HCT116 (cell line): ENCODE measurements around the gene MESD.

ENCODE experiments used
- CEBPB ChIP-seq: IDR thresholded peaks from 2 replicates; pipeline ENCODE4 v1.6.1; 2012; ENCODE audit warnings: low read depth
- EZH2 ChIP-seq: fragments of 200-600 bp; sonication (generic); IDR thresholded peaks from 2 replicates; pipeline ENCODE4 v1.6.1; 2017; ENCODE audit warnings: antibody characterized with exemption, mixed run types
- EZH2phosphoT487 ChIP-seq: fragments of 200-600 bp; IDR thresholded peaks from 2 replicates; pipeline ENCODE4 v1.6.1; 2018; ENCODE audit warnings: antibody characterized with exemption, borderline replicate concordance
- JUND ChIP-seq: IDR thresholded peaks from 2 replicates; pipeline ENCODE4 v1.6.1; 2012
- POLR2A ChIP-seq: IDR thresholded peaks from 2 replicates; pipeline ENCODE4 v1.7.0; 2011; ENCODE audit warnings: borderline replicate concordance; ENCODE audit not compliant: insufficient read depth, insufficient read length; ENCODE audit errors: extremely low read depth
- POLR2AphosphoS5 ChIP-seq: IDR thresholded peaks from 2 replicates; pipeline ENCODE4 v1.6.1; 2011; ENCODE audit warnings: mild to moderate bottlenecking, low read depth, low read length, moderate library complexity
- RAD21 ChIP-seq: IDR thresholded peaks from 2 replicates; pipeline ENCODE4 v1.6.1; 2012; ENCODE audit warnings: low read depth, mild to moderate bottlenecking
- SIN3A ChIP-seq: IDR thresholded peaks from 2 replicates; pipeline ENCODE4 v1.6.1; 2012; ENCODE audit warnings: low read depth
- SP1 ChIP-seq: IDR thresholded peaks from 2 replicates; pipeline ENCODE4 v1.6.1; 2012; ENCODE audit warnings: low read depth
- TCF7L2 ChIP-seq: IDR thresholded peaks from 2 replicates; pipeline ENCODE4 v1.7.0; 2011; ENCODE audit warnings: borderline replicate concordance, inconsistent platforms; ENCODE audit not compliant: insufficient read depth, insufficient read length; ENCODE audit errors: extremely low read depth
- ZFX ChIP-seq: fragments of 450-650 bp; IDR thresholded peaks from 2 replicates; pipeline ENCODE4 v1.6.1; 2017
- TF ChIP-seq, protein P1 (sequence below), 3 experiments: fragments of 200-600 bp in 1 of 3; sonication (generic) in 1 of 3; IDR thresholded peaks in 2 of 3; conservative IDR thresholded peaks in 1 of 3; 2 replicates each; pipeline ENCODE4 v1.5.1; 2012 to 2017; ENCODE audit warnings: low read depth in 2 of 3, low read length in 2 of 3, antibody characterized with exemption in 1 of 3, borderline replicate concordance in 1 of 3, control low read depth in 1 of 3, mild to moderate bottlenecking in 1 of 3, mixed read lengths in 1 of 3, mixed run types in 1 of 3, moderate library complexity in 1 of 3; ENCODE audit not compliant: insufficient read depth in 1 of 3
- TF ChIP-seq, protein P2 (sequence below): IDR thresholded peaks from 2 replicates; pipeline ENCODE4 v1.6.1; 2012; ENCODE audit warnings: low read depth

DNA sequence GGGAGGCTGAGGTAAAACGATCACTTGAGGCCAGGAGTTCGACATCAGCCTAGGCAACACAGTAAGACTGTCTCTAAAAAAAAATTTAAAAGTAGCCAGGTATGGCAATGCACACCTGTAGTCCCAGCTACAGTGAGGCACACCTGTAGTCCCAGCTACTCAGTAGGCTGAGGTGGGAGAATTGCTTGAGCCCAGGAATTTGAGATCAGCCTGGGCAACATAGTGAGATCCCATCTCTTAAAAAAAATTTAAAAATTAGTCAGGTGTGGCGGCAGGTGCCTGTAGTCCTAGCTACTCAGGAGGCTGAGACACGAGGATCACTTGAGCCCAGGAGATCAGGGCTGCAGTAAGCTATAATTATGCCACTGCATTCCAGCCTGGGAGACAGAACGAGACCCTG lies 6.8 kb downstream of the MESD start:
- no peak for TF ChIP-seq JUND
- no peak for TF ChIP-seq ZFX
- TF ChIP-seq EZH2 = no peak
- TF ChIP-seq, protein P1, sequence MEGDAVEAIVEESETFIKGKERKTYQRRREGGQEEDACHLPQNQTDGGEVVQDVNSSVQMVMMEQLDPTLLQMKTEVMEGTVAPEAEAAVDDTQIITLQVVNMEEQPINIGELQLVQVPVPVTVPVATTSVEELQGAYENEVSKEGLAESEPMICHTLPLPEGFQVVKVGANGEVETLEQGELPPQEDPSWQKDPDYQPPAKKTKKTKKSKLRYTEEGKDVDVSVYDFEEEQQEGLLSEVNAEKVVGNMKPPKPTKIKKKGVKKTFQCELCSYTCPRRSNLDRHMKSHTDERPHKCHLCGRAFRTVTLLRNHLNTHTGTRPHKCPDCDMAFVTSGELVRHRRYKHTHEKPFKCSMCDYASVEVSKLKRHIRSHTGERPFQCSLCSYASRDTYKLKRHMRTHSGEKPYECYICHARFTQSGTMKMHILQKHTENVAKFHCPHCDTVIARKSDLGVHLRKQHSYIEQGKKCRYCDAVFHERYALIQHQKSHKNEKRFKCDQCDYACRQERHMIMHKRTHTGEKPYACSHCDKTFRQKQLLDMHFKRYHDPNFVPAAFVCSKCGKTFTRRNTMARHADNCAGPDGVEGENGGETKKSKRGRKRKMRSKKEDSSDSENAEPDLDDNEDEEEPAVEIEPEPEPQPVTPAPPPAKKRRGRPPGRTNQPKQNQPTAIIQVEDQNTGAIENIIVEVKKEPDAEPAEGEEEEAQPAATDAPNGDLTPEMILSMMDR (IDR thresholded peaks at IDR 0.05 in 2 of 3, conservative IDR thresholded peaks at IDR 0.05 in 1 of 3; ENCODE audit: borderline replicate concordance in 1 of 3, insufficient read depth in 1 of 3, low read depth in 2 of 3, low read length in 2 of 3) = no peak
- TF ChIP-seq POLR2AphosphoS5 = no peak
- TF ChIP-seq POLR2A = no peak
- no peak for TF ChIP-seq SIN3A
- TF ChIP-seq RAD21 = no peak
- TF ChIP-seq SP1 = no peak
- no peak for TF ChIP-seq CEBPB
- TF ChIP-seq EZH2phosphoT487 = no peak
- TF ChIP-seq, protein P2, sequence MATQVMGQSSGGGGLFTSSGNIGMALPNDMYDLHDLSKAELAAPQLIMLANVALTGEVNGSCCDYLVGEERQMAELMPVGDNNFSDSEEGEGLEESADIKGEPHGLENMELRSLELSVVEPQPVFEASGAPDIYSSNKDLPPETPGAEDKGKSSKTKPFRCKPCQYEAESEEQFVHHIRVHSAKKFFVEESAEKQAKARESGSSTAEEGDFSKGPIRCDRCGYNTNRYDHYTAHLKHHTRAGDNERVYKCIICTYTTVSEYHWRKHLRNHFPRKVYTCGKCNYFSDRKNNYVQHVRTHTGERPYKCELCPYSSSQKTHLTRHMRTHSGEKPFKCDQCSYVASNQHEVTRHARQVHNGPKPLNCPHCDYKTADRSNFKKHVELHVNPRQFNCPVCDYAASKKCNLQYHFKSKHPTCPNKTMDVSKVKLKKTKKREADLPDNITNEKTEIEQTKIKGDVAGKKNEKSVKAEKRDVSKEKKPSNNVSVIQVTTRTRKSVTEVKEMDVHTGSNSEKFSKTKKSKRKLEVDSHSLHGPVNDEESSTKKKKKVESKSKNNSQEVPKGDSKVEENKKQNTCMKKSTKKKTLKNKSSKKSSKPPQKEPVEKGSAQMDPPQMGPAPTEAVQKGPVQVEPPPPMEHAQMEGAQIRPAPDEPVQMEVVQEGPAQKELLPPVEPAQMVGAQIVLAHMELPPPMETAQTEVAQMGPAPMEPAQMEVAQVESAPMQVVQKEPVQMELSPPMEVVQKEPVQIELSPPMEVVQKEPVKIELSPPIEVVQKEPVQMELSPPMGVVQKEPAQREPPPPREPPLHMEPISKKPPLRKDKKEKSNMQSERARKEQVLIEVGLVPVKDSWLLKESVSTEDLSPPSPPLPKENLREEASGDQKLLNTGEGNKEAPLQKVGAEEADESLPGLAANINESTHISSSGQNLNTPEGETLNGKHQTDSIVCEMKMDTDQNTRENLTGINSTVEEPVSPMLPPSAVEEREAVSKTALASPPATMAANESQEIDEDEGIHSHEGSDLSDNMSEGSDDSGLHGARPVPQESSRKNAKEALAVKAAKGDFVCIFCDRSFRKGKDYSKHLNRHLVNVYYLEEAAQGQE = no peak
- no peak for TF ChIP-seq TCF7L2
